ENCODE measurements around the gene SLC16A13.
"Not testable (repeated sequence)": the region's sequence is repeated elsewhere in the genome, so short reads cannot be mapped to it uniquely, and the experiment has no call there.

The SLC16A13 gene

GRCh38 chr17:7029659-7030058 lies 6.2 kb upstream of the SLC16A13 start:
- no peak for DNase-seq

GRCh38 chr17:7034955-7035590 lies 742 bp upstream of the SLC16A13 start:
- DNase-seq = no peak

DNA sequence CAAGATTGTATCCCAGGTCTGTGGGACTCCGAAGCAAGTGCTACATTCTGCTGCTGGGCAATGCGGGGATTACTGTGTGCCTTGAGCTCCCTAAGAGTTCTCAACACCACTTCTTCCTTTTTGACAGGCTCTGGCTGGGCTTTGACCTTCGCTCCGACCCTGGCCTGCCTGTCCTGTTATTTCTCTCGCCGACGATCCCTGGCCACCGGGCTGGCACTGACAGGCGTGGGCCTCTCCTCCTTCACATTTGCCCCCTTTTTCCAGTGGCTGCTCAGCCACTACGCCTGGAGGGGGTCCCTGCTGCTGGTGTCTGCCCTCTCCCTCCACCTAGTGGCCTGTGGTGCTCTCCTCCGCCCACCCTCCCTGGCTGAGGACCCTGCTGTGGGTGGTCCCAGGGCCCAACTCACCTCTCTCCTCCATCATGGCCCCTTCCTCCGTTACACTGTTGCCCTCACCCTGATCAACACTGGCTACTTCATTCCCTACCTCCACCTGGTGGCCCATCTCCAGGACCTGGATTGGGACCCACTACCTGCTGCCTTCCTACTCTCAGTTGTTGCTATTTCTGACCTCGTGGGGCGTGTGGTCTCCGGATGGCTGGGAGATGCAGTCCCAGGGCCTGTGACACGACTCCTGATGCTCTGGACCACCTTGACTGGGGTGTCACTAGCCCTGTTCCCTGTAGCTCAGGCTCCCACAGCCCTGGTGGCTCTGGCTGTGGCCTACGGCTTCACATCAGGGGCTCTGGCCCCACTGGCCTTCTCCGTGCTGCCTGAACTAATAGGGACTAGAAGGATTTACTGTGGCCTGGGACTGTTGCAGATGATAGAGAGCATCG lies 2.4 kb downstream of the SLC16A13 start:
- no peak for DNase-seq

DNA sequence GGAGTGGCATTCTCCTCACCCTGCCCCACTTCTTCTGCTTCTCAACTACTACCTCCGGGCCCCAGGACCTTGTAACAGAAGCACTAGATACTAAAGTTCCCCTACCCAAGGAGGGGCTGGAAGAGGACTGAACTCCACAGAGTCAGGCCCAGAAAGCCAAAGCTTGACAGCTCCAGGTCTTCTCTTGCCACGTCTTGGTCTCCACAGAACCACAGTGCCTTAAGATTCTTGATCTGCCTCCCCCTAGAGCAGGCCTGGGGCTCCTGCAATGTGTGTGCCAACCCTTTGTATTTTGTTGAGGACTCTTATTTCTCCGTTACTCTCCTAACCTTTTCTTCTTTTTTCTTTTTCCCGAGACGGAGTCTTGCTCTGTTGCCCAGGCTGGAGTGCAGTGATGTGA lies 4.0 kb downstream of the SLC16A13 start:
- DNase-seq = no peak

GRCh38 chr17:7041607-7042500 lies 6.0 kb downstream of the SLC16A13 start:
- DNase-seq = no peak

DNA sequence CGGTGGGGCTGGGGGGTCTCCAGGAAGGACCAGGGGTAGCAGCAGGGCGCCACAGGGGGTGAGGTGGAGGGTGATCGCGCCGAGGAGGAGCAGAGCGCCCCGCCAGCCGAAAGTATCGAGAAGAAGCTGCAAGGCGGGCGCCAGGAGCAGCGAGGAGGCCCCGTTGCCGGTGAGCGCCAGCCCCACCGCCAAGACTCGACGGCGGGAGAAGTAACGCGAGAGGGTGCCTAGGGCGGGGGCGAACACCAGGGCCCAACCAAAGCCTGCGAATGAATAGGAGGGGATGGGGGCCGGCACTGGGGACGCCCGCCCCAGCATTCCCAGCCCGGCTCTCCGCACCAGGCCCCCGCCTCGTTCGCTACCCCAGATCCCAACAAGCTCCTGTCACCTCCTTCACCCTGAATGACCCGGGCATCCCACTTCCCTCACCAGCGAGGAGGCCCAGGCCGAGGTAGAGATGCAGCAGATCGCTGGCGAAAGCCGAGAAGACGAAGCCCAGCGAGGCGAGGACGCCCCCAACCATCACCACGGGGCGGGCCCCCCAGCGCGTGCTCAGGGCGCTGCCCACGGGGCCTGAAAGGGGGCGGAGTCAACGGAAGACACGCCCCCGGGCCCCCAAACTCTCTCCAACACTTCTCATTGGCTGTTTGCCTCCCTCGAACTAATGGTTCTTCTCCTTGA lies 6.8 kb downstream of the SLC16A13 start:
- no peak for DNase-seq

DNA sequence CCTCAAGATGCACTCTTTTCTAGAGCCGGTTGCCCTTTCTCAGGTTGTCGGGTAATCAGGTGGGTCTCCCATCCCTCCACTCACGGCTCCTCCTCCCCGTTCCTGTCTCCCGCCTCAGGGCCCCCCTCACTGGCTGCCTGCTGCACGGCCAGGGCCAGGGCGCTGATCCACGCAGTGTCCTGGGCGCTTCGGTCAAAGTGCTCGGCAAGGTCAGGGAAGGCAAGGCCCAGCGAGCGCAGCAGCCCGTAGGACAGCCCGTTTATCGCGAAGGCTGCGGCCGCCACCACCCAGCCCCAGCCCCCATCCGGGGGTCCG lies 7.3 kb downstream of the SLC16A13 start:
- DNase-seq = no peak

- DNase-seq = peak; percentile 52
Measured at GRCh38 chr17:7043497-7044198, 7.8 kb downstream of the SLC16A13 start, which contains the start of gene SLC16A11. Gene SLC16A11 (minus strand): TSS chr17:7044092. CDS start chr17:7043513, 579 bp downstream.

DNA sequence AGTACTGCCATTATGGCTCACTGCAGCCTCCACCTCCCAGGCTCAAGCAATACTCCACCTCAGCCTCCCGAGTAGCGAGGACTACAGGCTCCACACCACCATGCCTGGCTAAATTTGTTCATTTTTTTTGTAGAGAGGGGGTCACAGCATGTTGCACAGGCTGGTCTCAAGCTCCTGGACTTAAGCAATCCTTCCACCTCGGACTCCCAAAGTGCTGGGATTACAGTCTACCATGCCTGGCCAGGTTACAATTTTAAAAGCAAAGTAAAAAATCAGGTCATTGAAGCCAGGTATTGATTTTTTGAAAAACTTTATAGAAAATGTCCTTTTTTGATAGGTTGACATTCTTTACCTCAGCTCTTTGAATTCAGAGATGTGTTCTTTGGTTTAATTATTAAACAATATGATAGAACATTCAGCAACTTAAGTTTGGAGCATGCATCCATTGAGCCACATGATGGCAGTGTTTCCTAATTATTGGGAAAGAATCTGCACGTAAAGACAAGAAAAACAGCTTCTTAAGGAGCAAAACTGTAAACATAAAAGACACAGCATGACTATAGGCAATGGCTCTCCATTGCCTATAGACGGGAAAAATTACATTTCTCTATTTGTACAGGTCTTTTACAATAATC lies 9.8 kb downstream of the SLC16A13 start:
- peak; percentile 77 for DNase-seq

DNA sequence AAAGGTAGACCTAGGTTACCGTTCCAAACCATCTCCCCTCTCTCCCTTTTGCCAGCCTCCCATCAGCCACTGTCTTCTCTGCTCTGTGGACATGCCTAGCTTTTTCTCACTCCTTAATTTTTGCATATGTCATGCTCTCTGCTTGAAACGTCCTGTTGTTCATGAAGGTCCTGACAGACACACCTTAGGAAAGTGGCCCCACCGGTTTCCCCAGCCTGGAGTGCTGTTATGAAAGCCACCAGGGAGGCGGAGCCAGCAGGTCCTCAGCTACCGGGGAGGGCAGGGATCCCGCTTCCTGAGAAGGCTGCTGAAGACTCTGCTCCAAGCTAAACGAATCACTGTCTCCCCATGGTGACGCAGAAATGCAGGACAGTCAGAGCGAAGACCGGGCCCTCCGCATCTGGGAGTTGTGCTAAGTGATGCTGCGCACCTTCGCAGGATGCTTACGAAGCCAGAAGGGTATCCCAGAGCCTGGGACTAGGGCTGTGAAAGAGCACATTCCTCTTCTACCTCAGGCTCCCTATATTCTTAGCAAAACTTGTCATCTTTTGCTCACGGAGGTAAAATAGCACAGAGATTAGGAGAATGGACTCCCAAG lies 10.4 kb downstream of the SLC16A13 start:
- DNase-seq = no peak

DNA sequence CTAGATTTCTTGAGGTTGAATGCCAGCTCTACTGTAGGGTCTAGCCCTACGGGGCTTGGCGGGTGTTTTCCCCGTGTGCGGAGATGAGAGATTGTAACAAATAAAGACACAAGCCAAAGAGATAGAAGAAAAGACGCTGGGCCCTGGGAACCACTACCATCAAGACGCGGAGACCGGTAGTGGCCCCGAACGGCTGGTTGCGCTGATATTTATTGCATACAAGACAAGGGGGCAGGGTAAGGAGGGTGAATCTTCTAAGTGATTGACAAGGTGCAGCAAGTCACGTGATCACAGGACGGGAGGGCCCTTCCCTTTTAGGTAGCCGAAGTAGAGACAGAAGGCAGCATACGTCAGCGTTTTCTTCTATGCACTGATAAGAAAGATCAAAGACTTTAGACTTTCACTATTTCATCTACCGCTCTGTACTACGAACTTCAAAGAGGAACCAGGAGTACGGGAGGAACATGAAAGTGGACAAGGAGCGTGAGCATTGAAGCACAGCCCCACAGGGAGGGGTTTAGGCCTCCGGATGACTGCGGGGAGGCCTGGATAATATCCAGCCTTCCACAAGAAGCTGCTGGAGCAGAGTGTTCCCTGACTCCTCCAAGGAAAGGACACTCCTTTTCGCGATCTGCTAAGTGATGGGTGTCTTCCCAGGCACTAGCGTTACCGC lies 11.0 kb downstream of the SLC16A13 start:
- not testable (repeated sequence) for DNase-seq

GRCh38 chr17:7047566-7047965 lies 11.8 kb downstream of the SLC16A13 start:
- DNase-seq = no peak

- no peak for DNase-seq
Measured at GRCh38 chr17:7048968-7049367, 13.2 kb downstream of the SLC16A13 start.

DNA sequence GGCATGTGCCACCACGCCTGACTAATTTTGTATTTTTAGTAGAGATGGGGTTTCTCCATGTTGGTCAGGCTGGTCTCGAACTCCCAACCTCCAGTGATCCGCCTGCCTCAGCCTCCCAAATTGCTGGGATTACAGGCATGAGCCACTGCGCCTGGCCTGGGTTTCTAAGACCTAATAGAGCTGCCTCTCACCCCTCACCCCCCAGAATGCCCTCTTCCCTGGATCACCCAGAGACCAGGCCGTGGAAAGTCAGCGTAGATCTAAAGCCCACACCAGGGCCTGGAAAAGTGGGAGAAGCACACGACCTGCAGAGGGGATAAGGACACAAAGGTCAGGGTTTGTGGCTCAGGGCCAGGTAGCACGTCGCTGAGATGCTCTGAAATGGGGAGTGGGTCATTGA lies 14.8 kb downstream of the SLC16A13 start:
- not testable (repeated sequence) for DNase-seq

DNA sequence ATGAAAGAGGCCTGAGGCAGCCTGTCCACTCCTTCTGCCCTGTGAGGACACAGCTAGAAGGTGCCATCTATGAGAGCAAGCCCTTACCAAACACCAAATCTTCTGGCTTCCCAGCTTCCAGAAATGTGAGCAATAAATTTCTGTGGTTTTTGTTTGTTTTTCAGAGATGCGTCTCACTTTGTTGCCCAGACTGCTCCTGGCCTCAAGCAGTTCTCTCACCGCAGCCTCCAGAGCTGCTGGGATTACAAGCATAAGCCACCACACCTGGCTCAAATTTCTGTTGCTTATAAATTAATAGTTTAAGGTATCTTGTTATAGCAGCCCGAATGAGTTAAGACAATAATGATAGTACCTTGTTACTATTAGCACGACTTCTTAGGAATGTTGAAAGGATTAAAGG lies 20.6 kb downstream of the SLC16A13 start:
- DNase-seq = no peak

GRCh38 chr17:7058831-7059447 lies 23.1 kb downstream of the SLC16A13 start:
- DNase-seq = no peak

GRCh38 chr17:7060165-7060891 lies 24.5 kb downstream of the SLC16A13 start:
- DNase-seq = no peak

GRCh38 chr17:7063518-7064094 lies 27.8 kb downstream of the SLC16A13 start:
- DNase-seq = no peak

DNA sequence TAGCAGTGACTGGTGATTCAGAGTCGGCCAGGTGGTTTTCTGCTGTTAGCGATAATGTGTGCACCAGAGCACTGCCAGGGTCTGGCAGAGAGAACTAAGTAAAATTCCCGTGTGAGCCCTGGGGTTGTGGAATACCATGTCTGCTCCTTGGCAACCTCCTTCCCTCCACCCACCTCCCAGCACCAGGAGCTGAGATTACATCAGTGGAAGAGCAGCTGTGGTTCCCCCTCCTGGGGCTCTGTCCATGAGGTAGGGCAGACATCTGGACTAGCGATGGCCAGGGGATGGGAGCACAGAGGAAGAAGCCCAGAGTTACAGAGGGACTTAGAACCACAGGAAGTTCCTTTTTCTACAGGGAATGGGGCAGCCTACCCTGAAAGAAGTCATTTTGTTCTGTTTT lies 28.4 kb downstream of the SLC16A13 start:
- no peak for DNase-seq
